Epithelial cell of esophagus (primary cell): Measurements from ENCODE around the gene LST1.

Experiments used
- DNase-seq: peaks from one replicate; pipeline ENCODE4 v3.0.0; 2010; ENCODE audit warnings: low read depth
- H3K4me3 ChIP-seq: 2 replicates; pipeline ENCODE4 v1.5.1; 2011; ENCODE audit warnings: mild to moderate bottlenecking, low read length, control low read depth
- TF ChIP-seq, protein P1 (sequence below): IDR thresholded peaks from 2 replicates; pipeline ENCODE4 v1.5.1; 2011; ENCODE audit warnings: low read depth, mild to moderate bottlenecking, low read length, control low read depth, inconsistent platforms; ENCODE audit not compliant: insufficient read depth; ENCODE audit errors: missing control alignments

Gene LST1

DNA sequence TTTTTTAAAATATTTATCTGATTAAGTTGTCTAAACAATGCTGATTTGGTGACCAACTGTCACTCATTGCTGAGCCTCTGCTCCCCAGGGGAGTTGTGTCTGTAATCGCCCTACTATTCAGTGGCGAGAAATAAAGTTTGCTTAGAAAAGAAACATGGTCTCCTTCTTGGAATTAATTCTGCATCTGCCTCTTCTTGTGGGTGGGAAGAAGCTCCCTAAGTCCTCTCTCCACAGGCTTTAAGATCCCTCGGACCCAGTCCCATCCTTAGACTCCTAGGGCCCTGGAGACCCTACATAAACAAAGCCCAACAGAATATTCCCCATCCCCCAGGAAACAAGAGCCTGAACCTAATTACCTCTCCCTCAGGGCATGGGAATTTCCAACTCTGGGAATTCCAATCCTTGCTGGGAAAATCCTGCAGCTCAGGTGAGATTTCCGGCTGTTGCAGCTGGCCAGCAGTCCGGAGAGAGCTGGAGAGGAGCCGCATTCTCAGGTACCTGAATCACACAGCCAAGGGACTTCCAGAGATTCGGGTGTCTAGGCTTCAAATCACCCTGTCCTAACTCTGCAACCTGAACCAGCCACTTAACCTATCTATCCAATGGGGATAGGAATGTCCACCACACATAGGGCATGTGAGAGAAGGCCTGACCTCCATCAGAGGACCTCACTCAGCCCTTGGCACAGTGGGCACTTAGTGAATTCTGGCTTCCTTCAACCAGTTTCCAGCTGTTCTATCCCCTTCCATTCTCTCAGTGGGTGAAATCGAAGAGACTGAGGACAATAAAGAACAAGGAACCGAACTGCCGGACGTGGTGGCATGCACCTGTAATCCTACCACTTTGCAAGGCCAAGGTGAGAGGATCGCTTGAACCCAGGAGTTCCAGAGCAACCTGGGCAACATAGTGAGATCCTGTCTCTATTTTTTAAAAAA lies 7.6 kb upstream of the LST1 start:
- no peak overlapping the region for H3K4me3 ChIP-seq
- DNase-seq = peak; percentile 90
- TF ChIP-seq, protein P1, sequence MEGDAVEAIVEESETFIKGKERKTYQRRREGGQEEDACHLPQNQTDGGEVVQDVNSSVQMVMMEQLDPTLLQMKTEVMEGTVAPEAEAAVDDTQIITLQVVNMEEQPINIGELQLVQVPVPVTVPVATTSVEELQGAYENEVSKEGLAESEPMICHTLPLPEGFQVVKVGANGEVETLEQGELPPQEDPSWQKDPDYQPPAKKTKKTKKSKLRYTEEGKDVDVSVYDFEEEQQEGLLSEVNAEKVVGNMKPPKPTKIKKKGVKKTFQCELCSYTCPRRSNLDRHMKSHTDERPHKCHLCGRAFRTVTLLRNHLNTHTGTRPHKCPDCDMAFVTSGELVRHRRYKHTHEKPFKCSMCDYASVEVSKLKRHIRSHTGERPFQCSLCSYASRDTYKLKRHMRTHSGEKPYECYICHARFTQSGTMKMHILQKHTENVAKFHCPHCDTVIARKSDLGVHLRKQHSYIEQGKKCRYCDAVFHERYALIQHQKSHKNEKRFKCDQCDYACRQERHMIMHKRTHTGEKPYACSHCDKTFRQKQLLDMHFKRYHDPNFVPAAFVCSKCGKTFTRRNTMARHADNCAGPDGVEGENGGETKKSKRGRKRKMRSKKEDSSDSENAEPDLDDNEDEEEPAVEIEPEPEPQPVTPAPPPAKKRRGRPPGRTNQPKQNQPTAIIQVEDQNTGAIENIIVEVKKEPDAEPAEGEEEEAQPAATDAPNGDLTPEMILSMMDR = no peak

DNA sequence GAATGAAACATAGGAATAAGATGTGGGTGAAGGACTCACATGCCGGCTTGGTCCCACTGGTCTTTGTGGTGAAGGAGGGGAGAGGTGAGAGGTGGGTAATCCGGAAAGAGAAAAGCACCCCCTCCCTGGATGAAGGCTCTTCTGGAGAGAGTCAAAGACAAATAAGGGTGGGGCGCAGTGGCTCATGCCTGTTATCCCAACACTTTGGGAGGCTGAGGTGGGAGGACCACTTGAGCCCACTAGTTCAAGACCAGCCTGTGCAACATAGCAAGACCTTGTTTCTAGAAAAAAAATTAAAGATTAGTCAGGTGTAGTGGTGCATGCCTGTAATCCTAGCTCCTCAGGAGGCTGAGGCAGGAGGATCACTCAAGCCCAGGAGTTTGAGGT lies 7.0 kb upstream of the LST1 start:
- no peak overlapping the region for H3K4me3 ChIP-seq
- DNase-seq = no peak
- TF ChIP-seq, protein P1 = no peak

DNA sequence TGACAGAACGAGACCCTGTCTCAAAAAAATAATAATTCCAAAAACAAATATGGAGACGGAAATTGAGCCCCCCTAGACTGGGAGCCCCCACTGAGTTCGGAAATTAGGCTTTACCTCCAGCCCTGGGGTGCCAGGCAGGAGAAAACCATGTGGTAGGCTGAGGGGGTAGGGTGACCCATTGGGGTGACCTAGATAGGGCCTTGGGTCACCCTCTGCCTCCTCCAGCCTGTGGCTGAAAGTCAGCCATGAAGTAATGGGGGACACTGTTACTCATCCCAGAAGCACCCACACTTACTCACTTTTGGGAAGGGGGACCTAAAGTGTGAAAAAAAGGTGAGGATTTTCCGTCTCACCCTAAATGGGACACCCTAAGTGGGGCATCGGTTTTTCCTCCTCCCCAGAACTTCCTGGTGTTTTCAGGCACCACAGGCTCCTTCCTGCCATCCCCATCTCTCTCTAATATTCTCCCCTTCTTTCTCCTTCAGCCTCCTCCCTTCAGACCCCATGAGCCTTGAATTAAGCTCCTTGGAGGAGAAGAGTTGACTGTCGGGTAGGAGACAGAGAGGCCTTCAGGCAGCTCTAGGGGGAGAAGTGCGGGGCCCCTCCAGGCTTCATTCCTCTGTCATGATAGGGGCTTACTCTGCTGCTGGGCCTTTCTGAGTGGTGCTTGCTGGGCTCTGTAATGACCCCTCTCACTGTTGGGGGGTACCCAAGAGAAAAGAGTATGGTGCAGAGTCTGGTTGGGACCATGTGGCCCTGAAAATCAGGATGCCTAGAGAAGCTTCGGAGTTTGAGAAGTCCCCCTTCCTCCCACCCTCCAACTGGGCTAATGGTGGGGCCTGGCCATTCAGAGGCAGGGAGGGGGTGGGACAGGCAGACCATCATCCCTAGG lies 6.3 kb upstream of the LST1 start:
- DNase-seq = no peak
- TF ChIP-seq, protein P1 = peak; percentile 2
- H3K4me3 ChIP-seq = no peak overlapping the region

GRCh38 chr6:31580438-31580740 lies 5.7 kb upstream of the LST1 start:
- peak overlapping the region; percentile 86 for H3K4me3 ChIP-seq
- no peak for DNase-seq

GRCh38 chr6:31580807-31581433 lies 5.2 kb upstream of the LST1 start:
- peak; percentile 73 for DNase-seq
- peak overlapping the region; percentile 86 for H3K4me3 ChIP-seq
- TF ChIP-seq, protein P1 = peak; percentile 59

More at GRCh38 chr6:31580438-31580740, 5.7 kb upstream of the LST1 start:
- TF ChIP-seq, protein P1 = no peak

DNA sequence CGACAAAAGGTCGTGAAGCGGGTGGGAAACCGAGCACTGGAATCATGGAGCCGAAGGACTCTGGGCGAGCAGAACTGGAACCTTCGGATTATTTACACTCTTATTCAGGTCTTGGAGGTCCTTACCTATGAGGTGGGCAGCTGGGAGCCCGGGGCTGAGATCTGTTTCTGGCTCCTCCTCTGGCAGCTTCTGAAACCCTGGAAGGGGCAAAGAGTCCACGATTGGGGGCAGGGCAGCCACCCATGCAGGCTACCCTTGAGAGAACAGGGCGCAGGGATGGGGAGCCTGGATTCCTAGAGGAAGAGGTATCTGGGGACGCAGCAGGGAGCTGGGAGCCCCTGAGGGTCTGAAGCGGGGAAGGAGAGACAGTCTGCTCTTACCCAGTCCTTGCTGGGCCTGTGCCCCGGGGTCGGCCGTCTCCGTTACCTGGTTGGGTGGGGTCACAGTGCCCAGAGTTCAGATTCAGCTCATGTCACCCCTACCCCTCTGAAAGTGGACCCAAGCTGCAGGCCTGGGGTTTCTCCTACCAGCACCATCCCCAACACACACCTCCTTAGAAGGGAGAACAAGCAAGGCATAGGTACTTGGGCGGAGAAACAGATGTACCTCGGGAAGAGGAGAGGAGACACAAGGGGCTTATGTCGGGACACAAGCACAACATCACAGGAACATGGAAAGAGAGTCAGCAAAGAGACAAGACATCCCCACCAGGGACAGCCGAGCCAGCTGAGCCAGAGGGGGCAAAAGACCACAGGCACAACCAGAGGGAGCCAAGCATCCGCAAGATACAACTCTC lies 4.4 kb upstream of the LST1 start:
- H3K4me3 ChIP-seq = peak overlapping the region; percentile 86
- TF ChIP-seq, protein P1 = no peak
- no peak for DNase-seq
